PC-9 (cell line): ENCODE measurements around the gene SRSF6. TPM values are rescaled to one million over a fixed set of nuclear protein-coding genes. Genes with fewer than 3 reads are reported as not detected.
A peak's percentile ranks its signal among the peaks of the same experiment; 100 is the strongest.

Source experiments
- BruUV-seq: library from RNA; stranded (reverse); fragments of 400-500 nt; replicated peaks from 2 replicates; lab custom pipeline; 2021; lab: Mats Ljungman, UMichigan
- CTCF ChIA-PET: fragments of 300-600 bp; sonication (Branson Sonifier 250); formaldehyde crosslinking; loops from one replicate; lab custom pipeline; 2022; ENCODE audit warnings: antibody characterized with exemption; lab: Charles Lee
- POLR2A ChIA-PET: fragments of 300-600 bp; sonication (Branson Sonifier 250); formaldehyde crosslinking; loops from one replicate; lab custom pipeline; 2022; ENCODE audit warnings: antibody characterized with exemption; ENCODE audit not compliant: unreplicated experiment; lab: Charles Lee
- DNase-seq, 2 experiments: peaks; one replicate each; pipeline versions ENCODE4 v3.0.0 to v3.0.0-alpha.2; 2015 to 2022; ENCODE audit warnings: mixed read lengths in 1 of 2
- H2AFZ ChIP-seq: fragments of 200-600 bp; sonication (generic); 2 replicates; pipeline ENCODE4 v1.8.1; 2017; ENCODE audit warnings: antibody characterized with exemption
- H3F3A ChIP-seq: fragments of 200-600 bp; sonication (generic); 2 replicates; pipeline ENCODE4 v1.8.1; 2017; ENCODE audit warnings: antibody characterized with exemption, mild to moderate bottlenecking, low read depth; ENCODE audit not compliant: insufficient read depth
- H3K27ac ChIP-seq: fragments of 200-600 bp; sonication (generic); 2 replicates; pipeline ENCODE4 v1.6.1; 2016; ENCODE audit warnings: mixed run types
- H3K27me3 ChIP-seq: fragments of 200-600 bp; sonication (generic); 2 replicates; pipeline ENCODE4 v1.6.1; 2016; ENCODE audit warnings: low read depth, mixed run types; ENCODE audit not compliant: insufficient read depth
- H3K36me3 ChIP-seq: fragments of 200-600 bp; sonication (generic); 2 replicates; pipeline ENCODE4 v1.6.1; 2016; ENCODE audit warnings: low read depth, mixed run types
- H3K4me1 ChIP-seq: fragments of 200-600 bp; sonication (generic); replicated peaks from 2 replicates; pipeline ENCODE4 v1.6.1; 2016; ENCODE audit warnings: mixed run types; ENCODE audit not compliant: insufficient read depth
- H3K4me2 ChIP-seq: fragments of 200-600 bp; sonication (generic); 2 replicates; pipeline ENCODE4 v1.6.1; 2017; ENCODE audit warnings: mixed run types
- H3K4me3 ChIP-seq: fragments of 200-600 bp; sonication (generic); 2 replicates; pipeline ENCODE4 v1.6.1; 2016; ENCODE audit warnings: mixed run types
- H3K79me2 ChIP-seq: fragments of 200-600 bp; sonication (generic); 2 replicates; pipeline ENCODE4 v1.6.1; 2017; ENCODE audit warnings: low read depth, mixed run types
- H3K9me2 ChIP-seq: fragments of 200-600 bp; sonication (generic); 2 replicates; pipeline ENCODE4 v1.8.1; 2017; ENCODE audit warnings: mild to moderate bottlenecking; ENCODE audit not compliant: insufficient read depth
- H3K9me3 ChIP-seq: fragments of 200-600 bp; sonication (generic); 2 replicates; pipeline ENCODE4 v1.8.1; 2016; ENCODE audit warnings: low read depth; ENCODE audit not compliant: insufficient read depth
- H4K20me1 ChIP-seq: fragments of 200-600 bp; sonication (generic); 2 replicates; pipeline ENCODE4 v1.8.1; 2017; ENCODE audit not compliant: insufficient read depth
- EZH2 ChIP-seq: fragments of 200-600 bp; sonication (generic); IDR thresholded peaks from 2 replicates; pipeline ENCODE4 v1.8.0; 2017; ENCODE audit warnings: antibody characterized with exemption, low read depth
- intact Hi-C: fragments of 100-400 bp; cut with micrococcal nuclease; formaldehyde crosslinking; loops from one replicate; pipeline ENCODE4 v1.10.0; 2022; ENCODE audit not compliant: unreplicated experiment
- total RNA-seq: library from RNA; stranded (reverse); gene quantifications from 2 replicates; pipeline ENCODE4 v1.2.3, GENCODE V29; 2021
- TF ChIP-seq, protein P1 (sequence below): fragments of 200-600 bp; sonication (generic); conservative IDR thresholded peaks from 2 replicates; pipeline ENCODE4 v1.6.1; 2017; ENCODE audit warnings: mixed run types, antibody characterized with exemption, mild to moderate bottlenecking, moderate library complexity

The SRSF6 gene
- total RNA-seq, 1 experiment from 2014 or later: 136 TPM

DNA sequence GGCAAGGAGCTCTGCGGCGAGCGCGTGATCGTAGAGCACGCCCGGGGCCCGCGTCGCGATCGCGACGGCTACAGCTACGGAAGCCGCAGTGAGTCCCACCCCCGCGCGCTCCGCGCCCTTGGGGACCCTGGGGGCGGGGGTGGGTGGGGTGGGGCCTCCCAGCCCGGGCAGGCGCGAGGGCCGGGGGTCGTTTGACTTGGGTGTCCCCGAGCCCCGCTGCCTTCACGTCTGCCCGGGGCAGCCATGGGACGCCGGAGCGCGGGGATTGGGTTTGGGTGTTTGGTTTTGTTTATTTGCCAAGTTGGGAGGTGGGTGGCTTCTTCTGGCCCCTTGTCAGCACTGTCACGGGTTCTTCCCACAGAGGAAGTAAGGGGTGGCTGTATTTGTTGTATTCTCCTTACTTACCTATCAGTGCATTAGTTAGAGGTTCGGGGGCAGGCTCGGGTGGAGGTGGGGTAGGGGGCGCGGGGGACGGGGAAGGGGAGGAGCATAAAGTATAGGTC, 777 bp downstream of the SRSF6 start:
- Histone ChIP-seq H3K4me2 (peak overlapping the region; percentile 99), H3K27ac (peak overlapping the region; percentile 99), H3K4me1 (peaks cover 14% of the 10 kb centered on the region), H3K79me2 (peaks cover 52% of the 10 kb centered on the region), H3K4me3 (peak overlapping the region; percentile 100), H4K20me1 (peaks cover 45% of the 10 kb centered on the region), H2AFZ (no peak overlapping the region), H3F3A (peaks cover 46% of the 10 kb centered on the region), H3K27me3 (peaks cover 7% of the 10 kb centered on the region), H3K36me3 (peaks cover 45% of the 10 kb centered on the region), H3K9me3 (no peaks in the 10 kb centered on the region), H3K9me2 (no peaks in the 10 kb centered on the region)
- TF ChIP-seq, protein P1, sequence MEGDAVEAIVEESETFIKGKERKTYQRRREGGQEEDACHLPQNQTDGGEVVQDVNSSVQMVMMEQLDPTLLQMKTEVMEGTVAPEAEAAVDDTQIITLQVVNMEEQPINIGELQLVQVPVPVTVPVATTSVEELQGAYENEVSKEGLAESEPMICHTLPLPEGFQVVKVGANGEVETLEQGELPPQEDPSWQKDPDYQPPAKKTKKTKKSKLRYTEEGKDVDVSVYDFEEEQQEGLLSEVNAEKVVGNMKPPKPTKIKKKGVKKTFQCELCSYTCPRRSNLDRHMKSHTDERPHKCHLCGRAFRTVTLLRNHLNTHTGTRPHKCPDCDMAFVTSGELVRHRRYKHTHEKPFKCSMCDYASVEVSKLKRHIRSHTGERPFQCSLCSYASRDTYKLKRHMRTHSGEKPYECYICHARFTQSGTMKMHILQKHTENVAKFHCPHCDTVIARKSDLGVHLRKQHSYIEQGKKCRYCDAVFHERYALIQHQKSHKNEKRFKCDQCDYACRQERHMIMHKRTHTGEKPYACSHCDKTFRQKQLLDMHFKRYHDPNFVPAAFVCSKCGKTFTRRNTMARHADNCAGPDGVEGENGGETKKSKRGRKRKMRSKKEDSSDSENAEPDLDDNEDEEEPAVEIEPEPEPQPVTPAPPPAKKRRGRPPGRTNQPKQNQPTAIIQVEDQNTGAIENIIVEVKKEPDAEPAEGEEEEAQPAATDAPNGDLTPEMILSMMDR: no peak
- TF ChIP-seq EZH2: no peak
- POLR2A ChIA-PET: interaction anchor here (0.6 to 0.7 kb wide), 6 partner anchors 43 to 1125 kb away, joined by 3 to 18 read pairs (median 6); partner anchors contain the start of gene IFT52
- BruUV-seq: no TSS peak
- intact Hi-C loops: loop anchor here (2.0 to 5.0 kb wide), 3 partner anchors 134 to 288 kb away; partner anchors contain the start of genes IFT52 and MYBL2
- no peak for DNase-seq
- CTCF ChIA-PET: interaction anchor here (0.7 to 1.5 kb wide), 3 partner anchors 10 to 729 kb away, joined by 4 to 10 read pairs (median 10); partner anchors contain the start of gene JPH2

DNA sequence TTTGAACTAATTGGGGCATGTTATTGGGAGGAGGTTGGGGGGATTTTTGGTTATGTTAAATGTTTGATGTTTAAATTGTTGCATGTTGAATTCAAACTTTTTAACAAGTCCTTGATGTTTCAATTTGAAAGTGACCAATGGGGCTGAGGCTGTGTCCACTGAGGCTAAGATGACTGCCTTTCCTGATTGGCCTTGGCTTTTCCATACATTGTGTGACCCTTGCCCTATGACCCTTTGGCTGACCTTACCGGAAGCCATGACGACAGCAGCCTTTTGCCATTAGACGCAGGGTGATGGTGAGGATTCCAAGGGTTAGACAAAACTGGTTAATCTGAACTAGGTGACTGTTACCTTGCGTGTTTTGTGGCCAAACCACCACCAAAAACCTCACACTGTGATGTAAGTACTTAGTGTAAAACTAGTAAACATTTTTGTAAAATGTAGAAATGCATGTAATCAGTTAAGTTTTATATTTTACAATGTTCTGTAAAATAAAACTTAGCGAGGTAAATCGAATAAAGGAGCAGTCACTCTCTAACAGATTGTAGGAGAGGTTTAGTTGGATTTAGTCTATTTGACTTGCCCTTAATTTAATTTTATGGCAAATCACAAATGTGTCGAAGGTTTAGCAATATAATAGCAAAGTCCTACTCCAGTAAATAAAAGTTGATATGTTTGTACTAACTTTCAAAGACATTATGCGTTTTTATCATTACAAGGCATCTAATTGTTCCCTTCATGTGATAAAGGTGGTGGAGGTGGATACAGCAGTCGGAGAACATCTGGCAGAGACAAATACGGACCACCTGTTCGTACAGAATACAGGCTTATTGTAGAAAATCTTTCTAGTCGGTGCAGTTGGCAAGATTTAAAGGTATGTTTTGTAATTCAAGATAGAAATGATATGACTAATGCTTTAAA, 1.6 kb downstream of the SRSF6 start:
- Histone ChIP-seq H3F3A (peaks cover 54% of the 10 kb centered on the region), H3K79me2 (peaks cover 52% of the 10 kb centered on the region), H3K4me1 (peaks cover 14% of the 10 kb centered on the region), H3K9me2 (no peaks in the 10 kb centered on the region), H3K27me3 (peaks cover 3% of the 10 kb centered on the region), H3K27ac (0 out of 2 replicates have a peak overlapping the region, but pooled peaks have one; percentile 3), H3K4me2 (peak overlapping the region; percentile 99), H4K20me1 (peaks cover 53% of the 10 kb centered on the region), H3K4me3 (peak overlapping the region; percentile 100), H3K9me3 (no peaks in the 10 kb centered on the region), H2AFZ (no peak overlapping the region), H3K36me3 (peaks cover 51% of the 10 kb centered on the region)
- TF ChIP-seq, protein P1: no peak
- no peak for TF ChIP-seq EZH2
- ChIA-PET CTCF (no interaction called here), POLR2A (no interaction called here)
- DNase-seq: no peak
- intact Hi-C loops: loop anchor here (2.0 to 5.0 kb wide), 3 partner anchors 133 to 288 kb away; partner anchors contain the start of genes IFT52 and MYBL2
- TSS peak; percentile 40 for BruUV-seq

DNA sequence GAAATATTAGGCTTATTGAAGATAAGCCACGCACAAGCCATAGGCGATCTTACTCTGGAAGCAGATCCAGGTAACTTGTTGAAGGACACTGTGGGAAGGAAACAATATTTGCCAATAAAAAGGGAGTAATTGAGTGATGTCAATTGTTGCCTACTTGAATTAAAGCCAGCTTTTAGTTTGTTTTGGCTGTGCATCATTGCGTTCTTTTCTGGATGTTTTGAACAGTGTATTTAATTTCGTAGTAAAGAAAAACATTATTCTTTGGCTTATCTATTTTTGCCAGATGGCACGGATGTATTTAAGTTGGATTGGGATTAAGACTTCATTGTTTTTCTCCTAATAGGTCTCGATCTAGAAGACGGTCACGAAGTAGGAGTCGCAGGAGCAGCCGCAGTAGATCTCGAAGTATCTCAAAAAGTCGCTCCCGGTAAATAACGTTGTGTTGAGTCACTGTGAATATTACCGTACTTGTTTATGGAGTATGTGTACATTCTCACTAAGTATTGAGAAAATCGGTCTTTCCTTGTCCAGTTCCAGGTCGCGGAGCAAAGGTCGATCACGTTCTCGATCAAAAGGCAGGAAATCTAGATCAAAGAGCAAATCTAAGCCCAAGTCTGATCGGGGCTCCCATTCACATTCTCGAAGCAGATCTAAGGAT, 2.6 kb downstream of the SRSF6 start:
- H3K4me1 ChIP-seq: peaks cover 14% of the 10 kb centered on the region
- H3K27ac ChIP-seq: no peak overlapping the region
- no peaks in the 10 kb centered on the region for H3K27me3 ChIP-seq
- peaks cover 64% of the 10 kb centered on the region for H4K20me1 ChIP-seq
- no TSS peak for BruUV-seq
- peaks cover 64% of the 10 kb centered on the region for H3F3A ChIP-seq
- no peak for DNase-seq
- peaks cover 59% of the 10 kb centered on the region for H3K36me3 ChIP-seq
- intact Hi-C loops: no loop called here
- H3K9me2 ChIP-seq: no peaks in the 10 kb centered on the region
- H3K4me2 ChIP-seq: no peak overlapping the region
- peaks cover 52% of the 10 kb centered on the region for H3K79me2 ChIP-seq
- peak overlapping the region; percentile 100; the same call in 1 of the 2 replicates for H3K4me3 ChIP-seq
- no peaks in the 10 kb centered on the region for H3K9me3 ChIP-seq
- no peak overlapping the region for H2AFZ ChIP-seq
- TF ChIP-seq, protein P1: no peak
- no peak for TF ChIP-seq EZH2
- CTCF ChIA-PET: no interaction called here
- POLR2A ChIA-PET: interaction anchor here (0.6 kb wide), 1 partner anchor 1428 kb away, joined by 23 read pairs; no protein-coding TSS in a partner anchor
